Aorta (tissue), 5 donors: ENCODE data around the gene PFKP. TPM values are rescaled to one million over a fixed set of nuclear protein-coding genes. Genes with fewer than 3 reads are reported as not detected.

Experiments used
- ATAC-seq: fragments of 200-7000 bp; cut with Tn5 transposase; one replicate; pipeline ENCODE4 v1.9.1; 2022; ENCODE audit warnings: moderate library complexity; ENCODE audit not compliant: low FRiP score
- DNase-seq, 2 donors: peaks; one replicate each; pipeline ENCODE4 v3.0.0-alpha.2; 2020
- H3K27ac ChIP-seq, 2 donors: one replicate each; pipeline ENCODE4 v1.5.1; 2013; ENCODE audit warnings: low read length in 2 of 2, mild to moderate bottlenecking in 2 of 2, moderate library complexity in 2 of 2, control low read depth in 1 of 2, inconsistent platforms in 1 of 2, low read depth in 1 of 2
- H3K27me3 ChIP-seq, 2 donors: one replicate each; pipeline ENCODE4 v1.6.1; 2013; ENCODE audit warnings: control low read depth in 1 of 2, low read length in 1 of 2, mild to moderate bottlenecking in 1 of 2, moderate library complexity in 1 of 2; ENCODE audit not compliant: insufficient read depth in 2 of 2, control insufficient read depth in 1 of 2
- H3K36me3 ChIP-seq, 2 donors: one replicate each; pipeline ENCODE4 v1.6.1; 2013; ENCODE audit warnings: control low read depth in 1 of 2, low read length in 1 of 2, mild to moderate bottlenecking in 1 of 2; ENCODE audit not compliant: insufficient read depth in 2 of 2, control insufficient read depth in 1 of 2
- H3K4me1 ChIP-seq, 2 donors: one replicate each; pipeline ENCODE4 v1.6.1; 2013; ENCODE audit warnings: low read length in 2 of 2, control low read depth in 1 of 2, mild to moderate bottlenecking in 1 of 2, moderate library complexity in 1 of 2; ENCODE audit not compliant: insufficient read depth in 2 of 2, control insufficient read depth in 1 of 2
- H3K4me3 ChIP-seq, 2 donors: one replicate each; pipeline ENCODE4 v1.5.1; 2013; ENCODE audit warnings: low read length in 2 of 2, control low read depth in 1 of 2, mild to moderate bottlenecking in 1 of 2
- H3K9me3 ChIP-seq: one replicate; pipeline ENCODE4 v1.6.1; 2013; ENCODE audit warnings: mild to moderate bottlenecking, low read length; ENCODE audit not compliant: control insufficient read depth
- WGBS, 2 donors: extraction: QIAGEN DNeasy Blood & Tissue Kit; methylation state at CpG; one replicate each; pipeline ENCODE4 v1.1.7; 2013; 5-methylcytosine and 5-hydroxymethylcytosine counted together
- intact Hi-C, 2 donors: fragments of 100-400 bp; cut with DNase I; formaldehyde crosslinking; loops; one replicate each; pipeline versions ENCODE4 v1.14.2 to v1.15.0; 2022
- polyA plus RNA-seq, 2 donors: library from polyadenylated mRNA; stranded (reverse); fragments of 200-250 nt; gene quantifications; one replicate each; pipeline ENCODE4 v1.2.3, GENCODE V29; 2013
- total RNA-seq, 2 donors: library from RNA; stranded (reverse); fragmentation: NEBNext Ultra II Directional; extraction: Animal tissue kit (Norgen Biotek cat#: 25700); gene quantifications; one replicate each; pipeline ENCODE4 v1.2.1, GENCODE V29; 2021
- donor health status: healthy with polysubstance abuse.
- donor health status: Bipolar disorder and iron deficiency.
- donor health status: DM: no; HTN: no; CAD: no.
- donor health status: DM: no; HTN: no; CAD: no.
- donor health status: DM: yes; HTN: yes; CAD: no.

The PFKP gene
- total and polyA plus RNA-seq, 4 donors: 40.3 to 167 (median 119) TPM

- intact Hi-C loops: no loop called here
- H3K27me3 ChIP-seq: no peaks in the 10 kb centered on the region
- H3K4me3 ChIP-seq: no peak overlapping the region
- ATAC-seq (no peak), DNase-seq (peak in 1 of 2 donors; percentile 29)
- H3K27ac ChIP-seq: no peak overlapping the region
- H3K9me3 ChIP-seq: no peaks in the 10 kb centered on the region
- no peaks in the 10 kb centered on the region for H3K4me1 ChIP-seq
- WGBS, 2 donors: 92 to 93% methylated on average over 24 of the region's 24 CpGs
- peaks cover 0 to 3% of the 10 kb centered on the region in 2 donors for H3K36me3 ChIP-seq
Measured at GRCh38 chr10:3125527-3126170, 58.3 kb downstream of the PFKP start.

GRCh38 chr10:3126249-3126648 is 58.9 kb downstream of the PFKP start:
- 77 to 81% methylated on average over 15 of the region's 15 CpGs for WGBS, 2 donors
- H3K36me3 ChIP-seq: peaks cover 0 to 3% of the 10 kb centered on the region in 2 donors
- ATAC-seq (peak; percentile 20), DNase-seq (peak in 1 of 2 donors; percentile 48)
- no peaks in the 10 kb centered on the region for H3K9me3 ChIP-seq
- H3K27me3 ChIP-seq: no peaks in the 10 kb centered on the region
- no peaks in the 10 kb centered on the region for H3K4me1 ChIP-seq
- no peak overlapping the region for H3K4me3 ChIP-seq
- intact Hi-C loops: no loop called here
- no peak overlapping the region for H3K27ac ChIP-seq

- peak in 1 of 2 donors; percentile 66 for DNase-seq
- no peaks in the 10 kb centered on the region for H3K4me1 ChIP-seq
- 13 to 16% methylated on average over 25 of the region's 25 CpGs for WGBS, 2 donors
- ATAC-seq: no peak
- intact Hi-C loops: no loop called here
- H3K36me3 ChIP-seq: peaks cover 0 to 3% of the 10 kb centered on the region in 2 donors
- H3K4me3 ChIP-seq: no peak overlapping the region
- H3K27ac ChIP-seq: no peak overlapping the region
- H3K9me3 ChIP-seq: no peaks in the 10 kb centered on the region
- H3K27me3 ChIP-seq: no peaks in the 10 kb centered on the region
Measured at GRCh38 chr10:3126741-3127346, 59.5 kb downstream of the PFKP start.

- DNase-seq: peak in 1 of 2 donors; percentile 16
- Histone ChIP-seq H3K9me3 (no peaks in the 10 kb centered on the region), H3K27ac (no peak overlapping the region), H3K36me3 (peaks cover 0 to 5% of the 10 kb centered on the region in 2 donors), H3K4me3 (no peak overlapping the region), H3K27me3 (no peaks in the 10 kb centered on the region), H3K4me1 (no peaks in the 10 kb centered on the region)
- WGBS, 2 donors: 84 to 87% methylated on average over 10 of the region's 10 CpGs
- intact Hi-C loops: no loop called here
- no peak for ATAC-seq
Measured at GRCh38 chr10:3127921-3128320, 60.6 kb downstream of the PFKP start.

- Histone ChIP-seq H3K4me3 (no peak overlapping the region), H3K4me1 (no peaks in the 10 kb centered on the region), H3K36me3 (peaks cover 0 to 4% of the 10 kb centered on the region in 2 donors), H3K9me3 (no peaks in the 10 kb centered on the region), H3K27me3 (no peaks in the 10 kb centered on the region), H3K27ac (no peak overlapping the region)
- intact Hi-C loops: no loop called here
- ATAC-seq (no peak), DNase-seq (peak in 1 of 2 donors; percentile 42)
- 96 to 97% methylated on average over 24 of the region's 24 CpGs for WGBS, 2 donors
Measured at GRCh38 chr10:3128379-3129130, 61.2 kb downstream of the PFKP start.

GRCh38 chr10:3129581-3130340 is 62.4 kb downstream of the PFKP start:
- no peak for ATAC-seq
- DNase-seq: peak in 1 of 2 donors; percentile 46
- no peak overlapping the region for H3K4me3 ChIP-seq
- peaks cover 0 to 3% of the 10 kb centered on the region in 2 donors for H3K36me3 ChIP-seq
- intact Hi-C loops: no loop called here
- H3K27ac ChIP-seq: no peak overlapping the region
- no peaks in the 10 kb centered on the region for H3K27me3 ChIP-seq
- H3K9me3 ChIP-seq: no peaks in the 10 kb centered on the region
- H3K4me1 ChIP-seq: no peaks in the 10 kb centered on the region
- WGBS, 2 donors: 93 to 97% methylated on average over 39 to 40 of the region's 40 CpGs

GRCh38 chr10:3131098-3131497 is 63.8 kb downstream of the PFKP start:
- no peaks in the 10 kb centered on the region for H3K27me3 ChIP-seq
- no peak overlapping the region for H3K4me3 ChIP-seq
- no peaks in the 10 kb centered on the region for H3K4me1 ChIP-seq
- DNase-seq (no peak), ATAC-seq (no peak)
- no peak overlapping the region for H3K27ac ChIP-seq
- H3K9me3 ChIP-seq: no peaks in the 10 kb centered on the region
- H3K36me3 ChIP-seq: peaks cover 0 to 3% of the 10 kb centered on the region in 2 donors
- WGBS, 2 donors: 96 to 98% methylated on average over 4 of the region's 4 CpGs
- intact Hi-C loops: no loop called here
